Measurements from ENCODE around the gene DENND2A.
"Not testable (repeated sequence)": the region's sequence is repeated elsewhere in the genome, so short reads cannot be mapped to it uniquely, and the experiment has no call there.

The DENND2A gene

DNA sequence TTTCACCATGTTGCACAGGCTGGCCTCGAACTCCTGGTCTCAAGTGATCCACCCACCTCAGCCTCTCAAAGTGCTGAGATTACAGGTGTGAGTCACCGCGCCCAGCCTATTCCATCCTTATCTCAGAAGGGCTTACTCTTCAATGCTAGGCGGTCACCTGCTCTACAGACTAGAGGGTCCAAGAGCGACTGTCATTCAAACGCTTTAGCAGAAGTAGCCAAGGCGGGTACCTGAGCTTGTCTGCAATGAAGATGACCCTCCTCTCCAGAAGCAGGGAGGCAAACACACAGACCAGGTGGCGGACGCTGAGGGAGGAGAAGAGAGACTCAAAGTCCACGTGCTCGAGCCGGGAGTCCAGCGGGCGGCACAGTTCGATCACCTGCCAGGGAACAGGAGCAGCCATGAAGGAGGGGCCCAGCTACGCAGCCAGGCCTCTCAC is 96.2 kb downstream of the DENND2A start:
- DNase-seq (ENCODE audit: low spot score): no peak

DNA sequence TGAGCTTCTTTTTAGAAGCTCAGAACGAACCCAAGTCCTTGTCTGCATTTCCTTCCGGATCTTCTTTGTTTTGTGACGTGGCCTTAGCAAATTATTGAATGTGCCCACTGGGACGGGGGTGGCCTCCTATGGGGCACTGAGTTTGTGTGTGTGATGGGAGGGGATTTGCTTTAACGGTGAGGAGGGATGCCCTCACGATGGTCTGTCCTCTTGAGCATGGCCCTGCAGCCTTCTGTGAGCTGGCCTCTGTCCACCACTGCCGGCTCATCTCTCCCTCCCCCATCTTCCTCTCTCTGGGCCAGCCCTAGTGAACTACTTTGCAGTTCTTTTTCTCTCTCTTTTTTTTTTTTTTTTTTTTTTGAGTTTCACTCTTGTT is 98.4 kb downstream of the DENND2A start:
- DNase-seq (ENCODE audit: low spot score): peak; percentile 29

DNA sequence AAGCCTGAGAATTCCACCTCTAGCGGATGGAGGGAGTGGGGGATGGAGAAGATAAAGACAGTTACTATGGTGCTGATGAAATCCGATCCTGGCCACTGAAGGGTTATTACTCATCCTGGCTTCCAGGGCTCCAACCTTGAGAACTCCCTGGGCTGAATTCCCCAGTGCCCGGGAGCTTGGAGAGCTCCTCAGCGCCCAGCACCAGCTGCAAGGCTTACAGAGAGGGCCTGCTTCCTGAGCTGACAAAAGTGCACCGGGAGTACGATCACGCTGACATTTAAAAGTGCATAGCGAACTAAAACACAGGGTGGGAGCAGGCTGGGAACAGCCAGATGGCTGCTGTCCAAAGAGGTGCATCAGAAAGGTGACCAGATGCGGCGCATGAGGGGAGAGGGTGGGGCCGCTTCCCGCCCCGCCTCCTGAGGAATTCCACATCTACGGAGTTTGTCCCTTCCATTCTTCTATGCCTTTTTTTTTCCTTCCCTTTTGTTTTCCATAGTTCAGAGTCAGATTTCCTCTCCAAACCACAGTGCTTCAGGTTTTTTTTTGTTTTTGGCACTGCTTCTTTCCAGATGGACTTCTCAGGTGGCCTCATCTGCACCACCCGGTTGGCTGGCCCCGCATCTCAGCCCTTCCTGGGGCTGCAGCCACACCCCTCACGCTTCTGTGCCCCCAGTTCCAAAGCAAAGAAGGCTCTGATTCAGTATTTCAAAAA is 98.9 kb downstream of the DENND2A start:
- peak; percentile 13 for DNase-seq (ENCODE audit: low spot score)

DNA sequence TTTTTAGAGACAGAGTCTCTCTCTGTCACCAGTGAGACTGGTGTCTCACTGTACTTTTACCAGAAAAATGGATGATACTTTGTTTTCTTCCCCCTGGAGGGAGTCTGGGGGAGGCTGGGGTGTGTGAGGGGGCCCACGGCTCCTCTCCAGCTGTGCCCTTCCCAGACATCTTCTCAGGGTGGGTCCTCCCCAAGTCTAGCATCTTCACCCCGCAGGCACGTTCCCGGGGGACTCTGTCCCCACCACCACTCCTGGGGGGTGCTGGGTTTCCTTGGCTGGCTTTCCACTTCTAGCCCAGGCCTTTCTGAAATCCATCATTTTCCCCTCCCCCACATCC is 99.5 kb downstream of the DENND2A start:
- DNase-seq (ENCODE audit: low spot score): no peak

DNA sequence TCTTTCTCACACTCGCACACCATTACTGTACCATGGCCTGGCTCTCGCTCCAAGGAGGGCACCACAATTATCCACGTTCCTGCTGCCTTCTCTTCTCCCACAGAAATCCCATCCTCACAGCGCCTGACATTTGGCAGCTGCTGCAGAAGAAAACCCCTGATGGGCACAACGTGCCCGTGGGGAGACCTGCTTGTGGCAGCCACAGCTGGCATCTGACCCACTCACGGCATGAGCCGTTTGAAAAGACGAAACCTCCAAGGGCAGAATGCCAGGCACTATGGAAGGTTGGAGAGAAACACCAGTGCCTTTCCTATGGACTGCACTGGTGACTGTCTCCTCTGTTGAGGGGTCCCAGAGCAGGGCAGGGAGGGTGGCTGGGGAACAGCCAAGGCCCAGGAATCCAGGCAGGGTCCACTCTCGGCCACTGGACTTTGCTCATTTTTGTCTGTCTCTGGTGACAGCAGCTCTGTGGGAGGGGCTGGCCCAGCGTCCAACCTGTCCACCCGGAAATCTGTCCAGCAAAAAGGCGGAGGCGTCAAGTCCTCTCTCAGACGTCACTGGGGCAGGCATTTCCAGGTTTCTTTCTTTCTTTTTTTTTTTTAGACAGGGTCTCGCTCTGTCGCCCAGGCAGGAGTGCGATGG is 100.4 kb downstream of the DENND2A start:
- no peak for DNase-seq (ENCODE audit: low spot score)

DNA sequence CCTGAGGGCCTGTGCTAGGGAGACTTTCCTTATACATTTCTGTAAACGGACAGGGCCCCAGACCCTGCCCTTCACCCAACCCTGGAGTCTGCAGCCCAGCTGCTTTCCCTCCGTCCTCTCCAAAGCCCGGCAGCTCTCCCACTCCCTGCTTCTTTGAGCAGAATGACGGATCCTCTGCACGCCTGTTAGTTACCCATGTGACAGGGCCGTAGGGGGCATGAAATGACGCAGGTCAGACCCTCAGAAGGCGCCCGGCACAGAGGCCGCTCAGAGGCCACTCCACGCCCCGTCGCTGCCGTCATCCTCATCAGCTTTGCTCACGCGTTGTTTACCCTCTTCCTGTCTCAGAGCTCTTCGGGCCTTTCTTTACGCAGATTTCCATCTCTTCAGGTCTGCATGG is 101.2 kb downstream of the DENND2A start:
- no peak for DNase-seq (ENCODE audit: low spot score)

DNA sequence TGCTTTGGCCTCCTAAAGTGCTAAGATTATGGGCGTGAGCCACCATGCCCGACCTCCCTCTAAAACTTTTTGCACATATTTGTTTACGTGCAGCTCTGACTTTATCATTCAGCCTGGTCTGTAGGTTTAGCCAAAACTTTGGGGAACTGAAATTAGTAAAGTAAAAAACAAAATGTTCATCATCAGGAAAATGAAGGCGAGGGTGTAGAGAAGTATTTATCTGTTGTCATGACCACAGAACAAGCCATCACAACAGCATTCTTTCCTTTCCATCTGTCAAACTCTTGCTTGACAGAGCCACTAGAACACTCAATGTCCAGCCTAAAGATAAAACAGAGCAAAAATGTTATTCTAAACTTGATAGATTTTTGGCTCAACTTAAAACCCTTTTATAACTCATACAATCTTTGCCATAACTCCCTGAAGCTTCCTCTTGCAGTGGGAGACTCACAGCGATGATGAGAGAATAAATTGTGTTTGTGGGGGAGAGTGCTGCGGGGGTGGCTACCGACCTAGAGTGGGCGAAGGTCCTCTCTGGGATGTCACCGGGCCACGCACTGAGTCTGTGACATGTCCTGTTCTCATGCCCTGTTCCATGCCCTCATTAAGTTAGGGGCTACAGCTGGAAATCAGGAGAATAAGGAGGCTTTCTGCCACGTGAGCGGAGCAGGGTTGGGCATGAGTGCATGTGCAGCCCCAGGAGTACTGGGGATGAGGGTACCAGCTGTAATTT is 102.7 kb downstream of the DENND2A start:
- DNase-seq (ENCODE audit: low spot score): no peak

DNA sequence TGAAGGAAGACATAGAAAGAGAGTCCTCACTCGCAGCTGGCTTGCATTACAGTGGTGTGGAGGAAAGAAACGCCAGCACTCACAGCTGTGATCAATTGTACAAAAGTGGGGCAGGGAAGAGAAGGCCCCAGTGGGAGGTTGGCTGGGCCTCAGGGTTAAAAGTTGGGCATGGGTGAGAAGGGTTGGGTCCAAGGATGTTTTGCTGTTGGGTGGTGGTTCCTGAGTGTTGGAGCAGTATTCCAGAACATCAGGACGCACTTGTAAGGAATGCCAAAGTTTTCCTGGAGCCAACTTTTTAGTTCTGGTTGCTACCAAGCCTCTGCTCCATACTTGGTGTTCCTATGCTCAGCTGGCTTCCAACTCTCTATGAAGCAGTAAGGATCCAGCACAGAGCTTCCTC is 105.9 kb downstream of the DENND2A start:
- no peak for DNase-seq (ENCODE audit: low spot score)

DNA sequence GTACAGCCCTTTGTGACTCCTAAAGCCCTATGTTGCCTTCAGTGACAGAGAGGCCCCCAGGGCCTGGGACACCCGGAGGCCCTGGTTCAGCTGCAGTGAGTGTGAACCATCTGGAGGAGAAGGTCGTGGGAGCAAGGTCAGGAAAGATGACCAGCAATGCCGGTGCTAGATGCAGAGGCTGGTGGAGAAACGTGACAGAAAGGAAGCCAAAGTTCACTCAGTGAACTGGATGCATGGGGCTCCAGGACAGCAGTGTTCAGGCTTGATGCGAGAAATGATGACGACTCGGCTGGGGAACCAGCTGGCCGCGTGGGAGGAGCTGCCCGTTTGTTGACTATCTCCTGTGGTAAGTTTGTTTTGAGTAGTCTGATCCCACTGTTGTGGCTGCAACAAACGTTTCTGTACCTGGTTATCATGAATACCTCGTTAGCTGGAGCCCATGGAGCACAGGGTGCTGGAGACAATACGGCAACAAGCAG is 107.2 kb downstream of the DENND2A start:
- no peak for DNase-seq (ENCODE audit: low spot score)

DNA sequence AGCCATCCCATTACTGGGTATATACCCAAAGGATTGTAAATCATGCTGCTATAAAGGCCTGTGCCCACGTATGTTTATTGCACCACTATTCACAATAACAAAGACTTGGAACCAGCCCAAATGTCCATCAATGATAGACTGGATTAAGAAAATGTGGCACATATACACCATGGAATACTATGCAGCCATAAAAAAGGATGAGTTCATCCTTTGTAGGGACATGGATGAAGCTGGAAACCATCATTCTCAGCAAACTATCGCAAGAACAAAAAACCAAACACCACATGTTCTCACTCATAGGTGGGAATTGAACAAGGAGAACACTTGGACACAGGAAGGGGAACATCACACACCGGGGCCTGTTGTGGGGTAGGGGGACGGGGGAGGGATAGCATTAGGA is 111.2 kb downstream of the DENND2A start:
- DNase-seq (ENCODE audit: low spot score): not testable (repeated sequence)

DNA sequence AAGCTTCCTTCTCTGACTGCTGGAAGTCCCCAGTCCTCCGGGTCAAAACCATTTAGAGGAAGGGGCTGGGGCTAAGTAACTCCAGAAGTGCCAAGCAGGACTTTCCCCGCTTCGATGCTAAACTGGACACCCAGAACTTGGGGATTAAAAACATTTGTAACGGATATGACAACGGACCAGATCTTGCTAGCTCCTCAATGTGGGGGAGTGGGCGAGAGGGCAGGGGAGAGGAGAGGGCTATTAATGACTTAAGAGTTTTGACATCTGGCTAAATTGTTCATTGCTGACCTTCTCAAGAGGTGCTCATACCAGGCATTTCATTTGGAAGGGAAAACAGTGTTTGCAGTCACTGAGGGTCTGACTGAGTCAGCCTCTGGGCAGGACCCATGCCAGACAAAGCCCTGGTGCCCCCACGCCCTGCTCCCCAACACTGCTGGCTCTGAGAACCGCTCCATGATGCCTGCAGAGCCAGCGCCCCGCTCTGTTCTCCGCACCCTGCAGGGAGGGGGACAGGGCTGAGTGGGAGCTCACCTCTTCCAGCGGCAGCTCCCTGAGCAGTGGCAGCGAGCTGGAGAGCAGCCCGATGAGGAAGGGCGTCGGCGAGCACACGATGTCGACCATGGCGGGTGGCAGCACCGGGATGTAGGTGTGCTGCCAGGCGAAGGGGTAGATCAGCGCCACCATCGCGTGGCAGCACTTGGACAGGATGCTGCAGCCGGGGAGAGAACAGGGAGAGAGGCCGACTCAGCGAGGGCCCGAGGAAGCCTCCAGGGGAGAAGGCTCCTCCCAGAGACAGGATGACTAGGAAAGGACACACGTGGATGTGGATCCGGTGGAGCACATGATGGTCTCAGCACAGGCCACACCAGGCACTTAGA is 113.6 kb downstream of the DENND2A start:
- no peak for DNase-seq (ENCODE audit: low spot score)

DNA sequence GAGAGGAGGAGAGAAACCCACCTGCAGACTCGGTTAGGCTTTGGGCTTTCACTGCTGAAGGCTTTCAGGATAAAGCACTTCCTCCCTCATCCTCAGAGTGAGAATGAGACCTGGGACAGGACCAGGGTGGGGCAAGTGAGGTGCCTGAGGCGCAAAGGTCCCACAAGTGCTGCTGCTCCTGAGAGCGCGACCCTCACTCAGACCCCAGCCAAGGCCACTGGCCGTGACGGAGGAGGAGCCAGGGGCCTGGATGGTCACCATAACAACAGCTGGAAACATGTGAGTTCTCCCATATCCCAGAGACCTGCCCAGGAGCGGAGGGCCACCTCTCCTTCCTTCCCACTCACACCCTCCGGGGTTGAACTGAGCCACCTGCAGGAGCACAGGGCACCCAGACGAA is 114.4 kb downstream of the DENND2A start:
- no peak for DNase-seq (ENCODE audit: low spot score)

DNA sequence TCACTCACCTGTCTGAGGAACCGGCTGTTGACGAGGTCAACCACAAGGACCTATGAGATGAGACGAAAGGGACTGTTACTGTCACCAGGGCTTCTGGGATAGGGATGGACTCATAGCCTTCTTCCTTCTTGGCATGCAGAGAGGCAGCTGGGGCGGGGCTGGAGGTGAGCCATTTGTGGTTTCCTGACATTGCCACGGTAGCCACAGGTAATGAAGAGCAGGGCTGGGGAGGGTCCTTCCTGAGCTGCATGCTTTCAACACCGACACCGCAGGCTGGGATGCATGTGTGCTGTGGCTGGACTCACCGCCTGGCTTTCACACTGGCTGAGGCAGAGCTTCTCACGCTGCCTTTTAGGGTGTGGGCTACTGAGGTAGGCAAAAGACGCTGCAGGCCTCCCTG is 114.9 kb downstream of the DENND2A start:
- no peak for DNase-seq (ENCODE audit: low spot score)

DNA sequence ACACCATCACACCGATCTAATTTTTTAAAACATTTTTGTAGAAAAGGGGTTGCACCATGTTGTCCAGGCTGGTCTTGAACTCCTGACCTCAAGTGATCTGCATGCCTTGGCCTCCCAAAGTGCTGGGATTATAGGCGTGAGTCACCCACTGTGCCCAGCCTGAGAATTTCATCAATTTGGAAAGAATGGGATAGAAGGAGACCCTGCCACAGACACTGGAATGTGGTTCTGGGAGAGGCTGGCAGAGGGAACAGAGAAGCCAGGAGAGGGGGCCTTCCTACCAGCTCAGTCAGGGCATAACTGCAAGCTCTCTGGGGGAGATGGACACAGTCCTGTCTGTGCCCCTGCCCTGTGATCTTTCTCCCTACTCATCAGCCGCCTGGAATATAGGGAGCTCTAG is 119.2 kb downstream of the DENND2A start:
- DNase-seq (ENCODE audit: low spot score): no peak

DNA sequence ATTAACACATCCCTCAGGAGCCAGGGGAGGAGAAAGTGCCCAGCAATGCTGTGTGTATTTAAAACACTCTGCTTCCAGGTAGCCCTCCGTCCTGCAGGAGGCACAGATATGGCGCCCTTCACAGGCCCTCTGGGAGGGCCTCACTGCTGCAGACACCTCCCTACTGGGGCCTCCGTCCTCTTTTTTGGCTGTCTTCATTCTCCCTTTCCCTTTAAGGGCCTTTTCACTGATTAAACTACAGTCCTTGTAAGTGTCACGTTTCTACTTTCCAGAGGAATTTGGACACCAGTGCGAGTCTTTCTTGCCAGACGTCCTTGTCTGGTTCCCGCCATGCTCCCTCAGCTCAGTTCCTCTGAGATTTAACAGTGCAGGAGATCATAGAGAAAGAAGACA is 121.6 kb downstream of the DENND2A start:
- no peak for DNase-seq (ENCODE audit: low spot score)

DNA sequence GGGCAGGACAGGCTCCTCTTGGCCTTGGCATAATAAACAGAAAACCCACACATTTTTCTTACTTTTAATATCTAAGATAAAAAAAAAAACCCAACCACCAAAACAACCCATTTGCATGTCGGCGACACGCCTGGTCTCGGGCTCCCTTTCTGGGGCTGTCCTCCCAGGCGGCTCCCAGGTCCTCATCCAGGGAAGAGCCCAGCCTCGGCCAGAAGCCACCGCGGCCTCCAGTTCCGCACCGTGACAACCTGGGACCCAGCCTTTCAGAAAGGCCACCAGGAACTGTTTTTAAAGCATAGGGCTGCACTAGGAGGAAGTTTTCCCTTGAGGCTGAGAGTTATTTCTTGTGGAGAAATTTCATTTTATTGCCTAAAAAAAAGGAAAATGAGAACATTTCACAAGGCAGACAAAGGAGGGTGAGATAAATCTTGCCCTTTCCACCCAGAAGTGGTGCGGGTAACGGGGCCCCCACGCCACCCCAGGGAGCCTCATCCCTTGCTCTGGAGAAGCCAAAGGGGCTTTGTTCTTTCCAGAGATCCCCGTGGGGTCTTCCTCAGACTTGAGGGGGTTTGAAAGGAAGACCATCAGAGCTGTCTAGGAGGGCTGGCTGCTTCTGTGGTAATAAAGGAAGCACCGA is 122.1 kb downstream of the DENND2A start:
- DNase-seq (ENCODE audit: low spot score): no peak

DNA sequence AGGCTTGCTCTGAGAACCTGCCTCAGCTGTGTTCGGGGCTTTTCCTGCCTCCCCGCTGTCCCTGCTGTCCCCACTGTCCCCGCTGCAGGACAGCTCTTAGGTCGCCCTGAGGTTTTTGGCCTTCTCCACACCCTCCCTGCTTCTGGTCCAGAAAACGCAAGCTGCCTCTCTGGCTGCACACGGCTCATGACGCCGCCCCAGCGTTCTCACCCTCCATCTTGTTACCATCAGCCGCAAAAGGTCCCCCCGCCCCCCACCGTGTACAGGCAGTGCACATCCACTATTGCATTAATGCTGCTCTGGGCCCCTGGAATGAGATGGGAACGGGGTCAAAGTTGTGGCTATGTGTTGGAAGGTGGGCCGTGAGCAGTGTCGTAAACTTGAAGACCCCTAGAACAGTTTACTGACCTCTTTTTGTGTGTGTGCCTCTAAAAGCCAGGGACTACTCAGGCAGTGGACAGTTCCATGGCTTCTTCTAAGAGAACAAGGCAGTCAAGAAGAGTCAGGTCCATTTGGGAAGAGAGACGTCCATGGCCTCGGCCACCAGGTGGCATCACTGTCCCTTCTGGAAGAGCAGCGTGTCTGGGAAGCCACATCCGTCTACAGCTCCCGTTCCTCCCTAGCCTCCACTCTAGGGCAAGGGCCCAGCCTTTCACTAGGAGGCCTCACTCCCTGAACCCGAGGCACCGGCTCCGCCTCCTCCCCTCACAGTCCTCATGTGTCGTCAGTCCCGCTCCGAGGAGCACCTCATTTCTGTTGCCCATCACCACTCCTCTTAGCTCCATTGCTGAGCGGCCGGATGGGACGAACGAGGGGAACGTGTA is 122.9 kb downstream of the DENND2A start:
- DNase-seq (ENCODE audit: low spot score): peak; percentile 93

DNA sequence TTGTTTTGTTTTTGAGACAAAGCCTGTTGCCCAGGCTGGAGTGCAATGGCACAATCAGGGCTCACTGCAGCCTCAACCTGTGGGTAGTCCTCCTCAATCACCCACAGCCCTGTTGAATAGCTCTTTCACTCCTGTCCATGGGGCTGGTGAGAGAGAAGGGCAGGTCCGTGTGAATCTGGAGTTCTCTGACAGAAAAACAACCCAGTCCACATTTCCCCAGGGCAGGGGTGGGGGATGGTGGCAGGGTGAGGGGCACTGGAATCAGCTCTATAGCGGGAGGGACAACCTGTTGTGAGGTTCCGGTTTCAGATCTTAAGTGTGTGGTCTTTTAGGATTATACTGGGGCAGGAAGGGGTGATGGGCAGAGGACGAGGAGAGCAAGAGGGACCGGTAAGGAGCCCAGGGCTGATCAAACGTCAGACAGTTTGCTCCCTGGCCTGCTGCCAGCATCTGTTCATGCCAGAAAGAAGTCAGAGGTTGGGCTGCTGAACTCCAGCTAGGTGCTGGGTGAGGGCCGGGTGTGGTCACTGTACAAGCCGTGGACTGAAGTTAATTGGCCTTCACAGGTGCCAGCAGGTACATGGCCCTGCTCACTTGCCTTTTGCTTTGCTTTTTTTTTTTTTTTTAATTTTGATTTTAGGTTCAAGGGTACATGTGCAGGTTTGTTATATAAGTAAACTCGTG is 128.2 kb downstream of the DENND2A start:
- no peak for DNase-seq (ENCODE audit: low spot score)

DNA sequence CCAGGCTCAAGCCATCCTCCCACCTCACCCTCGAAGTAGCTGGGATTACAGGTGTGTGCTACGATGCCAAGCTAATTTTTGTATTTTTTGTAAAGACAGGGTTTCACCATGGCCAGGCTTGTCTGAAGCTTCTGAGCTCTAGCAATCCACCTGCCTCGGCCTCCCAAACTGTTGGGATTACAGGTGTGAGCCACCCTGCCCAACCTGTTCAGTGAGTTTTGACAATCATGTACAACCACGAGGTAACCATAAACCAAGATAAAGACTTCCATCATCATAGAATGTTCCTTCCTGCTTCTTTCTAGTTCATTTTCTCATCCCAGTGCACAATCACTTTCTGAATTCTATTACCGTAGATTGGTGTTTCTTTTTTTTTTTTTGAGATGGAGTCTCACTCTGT is 130.8 kb downstream of the DENND2A start:
- no peak for DNase-seq (ENCODE audit: low spot score)

DNA sequence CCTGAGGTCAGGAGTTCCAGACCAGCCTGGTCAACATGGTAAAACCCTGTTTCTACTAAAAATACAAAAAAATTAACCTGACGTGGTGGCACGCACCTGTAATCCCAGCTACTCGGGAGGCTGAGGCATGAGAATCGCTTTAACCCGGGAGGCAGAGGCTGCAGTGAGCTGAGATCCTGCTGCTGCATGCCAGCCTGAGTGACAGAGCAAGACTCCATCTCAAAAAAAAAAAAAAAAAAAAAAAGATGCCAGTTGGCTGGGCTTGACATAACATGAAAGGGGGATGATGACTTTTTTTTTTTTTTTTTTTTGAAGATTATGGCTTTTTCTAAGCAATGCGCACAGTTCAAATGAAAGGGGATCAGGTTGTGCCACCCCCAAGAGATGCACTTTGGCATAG is 133.1 kb downstream of the DENND2A start:
- DNase-seq (ENCODE audit: low spot score): not testable (repeated sequence)

Measured in cerebellar cortex (tissue), 1 donor.